ENCODE results near the gene PLA2G6. TPM values are rescaled to one million over a fixed set of nuclear protein-coding genes. Genes with fewer than 3 reads are reported as not detected.

Gene PLA2G6
- total RNA-seq, 5 donors from 2014 or later (not counting 1 experiment from before 2014, with no cell fraction given) = 93.6 to 197 (median 162) TPM

- Histone ChIP-seq H3K4me1 (ENCODE audit: control insufficient read depth in 1 of 2, extremely low read depth in 1 of 2, insufficient read depth in 2 of 2, low read length in 2 of 2) (peaks cover 3 to 43% of the 10 kb centered on the region in 2 experiments), H3K9me3 (no peaks in the 10 kb centered on the region), H3K27me3 (replicated peaks in 1 of 2; ENCODE audit: control insufficient read depth in 2 of 2, extremely low read depth in 1 of 2, insufficient read depth in 2 of 2, low read length in 1 of 2) (no peaks in the 10 kb centered on the region), H3K36me3 (ENCODE audit: control insufficient read depth in 2 of 2, extremely low read depth in 1 of 2, insufficient read depth in 1 of 2, low read length in 1 of 2) (no peaks in the 10 kb centered on the region), H3K27ac (ENCODE audit: low read length) (peak within 1 kb of the TSS; percentile 91), H3K4me3 (ENCODE audit: control insufficient read depth in 1 of 2, extremely low read depth in 1 of 2, low read length in 1 of 2) (peak within 1 kb of the TSS; percentile 68 to 76)
- peak within 1 kb of the TSS; percentile 77 to 86 (median 82) for H3K4me3 Mint-ChIP-seq
- H3K27me3 Mint-ChIP-seq = no peaks in the 10 kb centered on the region
- under 1% methylated on average over 70 of the region's 85 CpGs for WGBS (ENCODE audit: insufficient coverage)
- peak within 1 kb of the TSS; percentile 93 to 94 for H3K27ac Mint-ChIP-seq
- no peaks in the 10 kb centered on the region for H3K9me3 Mint-ChIP-seq
- POLR2A ChIA-PET = interaction anchor here in 1 of 2 donors (0.7 to 1.7 kb wide), 3 partner anchors 13 to 55 kb away, joined by 3 to 5 read pairs (median 4); no protein-coding TSS in a partner anchor
- ATAC-seq (replicated peaks in 1 of 4) = peak; percentile 68 to 80 (median 72)
- H3K36me3 Mint-ChIP-seq = no peaks in the 10 kb centered on the region
- CTCF ChIA-PET = no interaction called here
- H3K4me1 Mint-ChIP-seq = peaks cover 26 to 35% (median 31%) of the 10 kb centered on the region in 3 donors
- DNase-seq = peak; percentile 70 to 89 (median 80)
These were observed 20.2 kb upstream of the PLA2G6 start, which contains the start of gene MAFF for GRCh38 chr22:38201711-38202436. TSS of gene MAFF (plus strand) at chr22:38201994. CDS start at chr22:38213854, 11,860 bp downstream.

DNA sequence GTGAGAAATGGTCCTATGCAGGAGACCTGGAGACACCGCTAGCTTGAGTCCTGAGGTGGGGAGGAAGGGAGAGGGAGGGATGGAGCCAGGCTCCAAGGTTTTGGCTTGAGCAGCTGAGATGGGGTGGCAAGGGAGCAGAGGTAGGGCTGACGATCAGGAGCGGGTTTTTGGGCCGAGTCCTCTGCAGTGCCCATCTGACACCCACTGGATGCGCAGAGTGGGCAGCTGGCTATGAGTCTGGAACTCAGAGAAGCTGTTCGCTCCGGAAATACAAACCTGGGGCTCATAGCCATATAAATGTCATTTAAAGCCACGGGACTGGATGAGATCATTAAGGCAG, 19.7 kb upstream of the PLA2G6 start:
- Mint-ChIP-seq H3K4me3 (peak overlapping the region; percentile 77 to 81 (median 77)), H3K36me3 (no peaks in the 10 kb centered on the region), H3K4me1 (peaks cover 26 to 35% (median 31%) of the 10 kb centered on the region in 3 donors), H3K9me3 (no peaks in the 10 kb centered on the region), H3K27me3 (no peaks in the 10 kb centered on the region), H3K27ac (peak overlapping the region; percentile 93 to 94)
- Histone ChIP-seq H3K27ac (ENCODE audit: low read length) (peak overlapping the region; percentile 91), H3K36me3 (ENCODE audit: control insufficient read depth in 2 of 2, extremely low read depth in 1 of 2, insufficient read depth in 1 of 2, low read length in 1 of 2) (no peaks in the 10 kb centered on the region), H3K27me3 (replicated peaks in 1 of 2; ENCODE audit: control insufficient read depth in 2 of 2, extremely low read depth in 1 of 2, insufficient read depth in 2 of 2, low read length in 1 of 2) (no peaks in the 10 kb centered on the region), H3K4me1 (ENCODE audit: control insufficient read depth in 1 of 2, extremely low read depth in 1 of 2, insufficient read depth in 2 of 2, low read length in 2 of 2) (peaks cover 3 to 43% of the 10 kb centered on the region in 2 experiments), H3K4me3 (ENCODE audit: control insufficient read depth in 1 of 2, extremely low read depth in 1 of 2, low read length in 1 of 2) (peak overlapping the region; percentile 26 to 68), H3K9me3 (no peaks in the 10 kb centered on the region)
- ChIA-PET CTCF (interaction anchor here (0.7 kb wide), 3 partner anchors 19 to 1117 kb away, joined by 3 to 8 read pairs (median 3); partner anchors contain the start of gene PLA2G6 (in 1 of the 2)), POLR2A (interaction anchor here in 1 of 2 donors (0.8 to 1.7 kb wide), 2 partner anchors 13 to 19 kb away, joined by 4 to 5 read pairs; no protein-coding TSS in a partner anchor)
- DNase-seq (peak in 1 of 35 experiments; percentile 22), ATAC-seq (replicated peaks in 1 of 4) (peak in 1 of 4 experiments; percentile 6)
- 56% methylated on average over 5 of the region's 8 CpGs for WGBS (ENCODE audit: insufficient coverage)

DNA sequence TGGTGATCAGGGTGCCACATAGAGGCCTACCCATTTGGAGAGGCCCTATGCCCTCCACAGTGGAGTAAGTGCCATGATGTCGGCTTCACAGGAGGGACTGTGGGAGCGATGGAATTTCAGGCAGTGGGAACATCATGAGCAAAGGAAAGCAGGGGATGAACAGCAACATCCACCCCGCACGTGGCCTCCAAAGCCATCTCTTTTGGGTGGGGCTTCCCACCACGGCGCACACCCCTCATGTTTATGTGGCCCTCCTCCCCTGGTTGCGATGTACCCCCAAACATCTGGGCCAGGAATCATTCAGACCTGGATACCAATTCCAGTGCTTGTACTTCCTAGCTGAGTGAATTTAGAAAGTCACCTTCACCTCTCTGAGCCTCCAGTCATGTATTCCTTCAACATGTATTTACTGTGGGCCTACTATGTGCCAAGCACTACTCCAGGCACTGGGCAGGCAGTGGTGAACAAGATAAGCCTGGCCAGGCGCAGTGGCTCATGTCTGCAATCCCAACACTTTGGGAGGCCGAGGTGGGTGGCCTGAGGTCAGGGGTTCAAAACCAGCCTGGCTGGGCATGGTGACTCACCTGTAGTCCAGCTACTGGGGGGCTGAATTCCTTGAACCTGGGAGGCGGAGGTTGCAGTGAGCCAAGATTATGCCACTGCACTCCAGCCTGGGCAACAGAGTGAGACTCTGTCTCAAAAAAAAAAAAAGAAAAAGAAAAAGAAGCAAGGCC, 18.4 kb upstream of the PLA2G6 start:
- H3K27me3 Mint-ChIP-seq = no peaks in the 10 kb centered on the region
- no peak overlapping the region for H3K27ac Mint-ChIP-seq
- ChIA-PET CTCF (no interaction called here), POLR2A (no interaction called here)
- no peak for ATAC-seq (replicated peaks in 1 of 4)
- Histone ChIP-seq H3K4me1 (ENCODE audit: control insufficient read depth in 1 of 2, extremely low read depth in 1 of 2, insufficient read depth in 2 of 2, low read length in 2 of 2) (peaks cover 3 to 42% of the 10 kb centered on the region in 2 experiments), H3K36me3 (ENCODE audit: control insufficient read depth in 2 of 2, extremely low read depth in 1 of 2, insufficient read depth in 1 of 2, low read length in 1 of 2) (no peaks in the 10 kb centered on the region), H3K27ac (ENCODE audit: low read length) (peak overlapping the region; percentile 91), H3K27me3 (replicated peaks in 1 of 2; ENCODE audit: control insufficient read depth in 2 of 2, extremely low read depth in 1 of 2, insufficient read depth in 2 of 2, low read length in 1 of 2) (peaks cover 0 to 2% of the 10 kb centered on the region in 2 experiments), H3K4me3 (ENCODE audit: control insufficient read depth in 1 of 2, extremely low read depth in 1 of 2, low read length in 1 of 2) (no peak overlapping the region), H3K9me3 (no peaks in the 10 kb centered on the region)
- peak overlapping the region in 1 of 3 donors; percentile 77 for H3K4me3 Mint-ChIP-seq
- peaks cover 25 to 34% (median 30%) of the 10 kb centered on the region in 3 donors for H3K4me1 Mint-ChIP-seq
- 79% methylated on average over 9 of the region's 10 CpGs for WGBS (ENCODE audit: insufficient coverage)
- no peaks in the 10 kb centered on the region for H3K9me3 Mint-ChIP-seq
- DNase-seq = no peak
- no peaks in the 10 kb centered on the region for H3K36me3 Mint-ChIP-seq

DNA sequence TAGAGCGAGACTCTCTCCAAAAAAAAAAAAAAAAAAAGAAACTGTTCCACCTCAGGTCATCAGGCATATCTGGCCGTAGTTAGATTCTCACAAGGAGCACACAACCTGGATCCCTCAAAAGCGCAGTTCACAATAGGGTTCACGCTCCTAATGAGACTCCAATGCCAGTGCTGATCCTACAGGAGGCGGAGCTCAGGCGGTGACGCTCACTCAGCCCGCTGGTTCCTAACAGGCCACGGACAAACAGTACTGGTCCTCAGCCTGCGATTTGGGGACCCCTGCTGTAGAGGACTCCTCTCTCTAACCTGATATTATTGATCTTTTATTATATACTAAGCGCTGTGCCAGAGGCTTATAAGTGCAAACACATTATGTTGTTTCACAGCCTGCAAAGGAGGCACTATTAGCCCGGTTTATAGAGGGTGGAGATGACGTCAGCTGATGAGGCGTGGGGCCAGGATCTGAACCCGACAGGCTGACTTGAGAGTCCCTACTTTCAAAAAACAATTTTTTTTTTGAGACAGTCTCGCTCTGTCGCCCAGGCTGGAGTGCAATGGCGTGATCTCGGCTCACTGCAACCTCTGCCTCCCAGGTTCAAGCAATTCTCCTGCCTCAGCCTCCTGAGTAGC, 15.3 kb upstream of the PLA2G6 start:
- H3K27ac Mint-ChIP-seq = no peak overlapping the region
- CTCF ChIA-PET = no interaction called here
- no peak overlapping the region for H3K4me3 ChIP-seq (ENCODE audit: control insufficient read depth in 1 of 2, extremely low read depth in 1 of 2, low read length in 1 of 2)
- no peaks in the 10 kb centered on the region for H3K9me3 ChIP-seq
- WGBS (ENCODE audit: insufficient coverage) = 95% methylated on average over 3 of the region's 19 CpGs
- peaks cover 0 to 7% of the 10 kb centered on the region in 2 experiments for H3K27me3 ChIP-seq (replicated peaks in 1 of 2; ENCODE audit: control insufficient read depth in 2 of 2, extremely low read depth in 1 of 2, insufficient read depth in 2 of 2, low read length in 1 of 2)
- no peaks in the 10 kb centered on the region for H3K9me3 Mint-ChIP-seq
- no peaks in the 10 kb centered on the region for H3K36me3 ChIP-seq (ENCODE audit: control insufficient read depth in 2 of 2, extremely low read depth in 1 of 2, insufficient read depth in 1 of 2, low read length in 1 of 2)
- POLR2A ChIA-PET = interaction anchor here (0.6 to 0.7 kb wide), 2 partner anchors 15 to 26 kb away, joined by 3 to 7 read pairs; no protein-coding TSS in a partner anchor
- H3K4me3 Mint-ChIP-seq = no peak overlapping the region
- H3K4me1 Mint-ChIP-seq = peaks cover 16 to 19% (median 17%) of the 10 kb centered on the region in 3 donors
- H3K4me1 ChIP-seq (ENCODE audit: control insufficient read depth in 1 of 2, extremely low read depth in 1 of 2, insufficient read depth in 2 of 2, low read length in 2 of 2) = peaks cover 0 to 20% of the 10 kb centered on the region in 2 experiments
- H3K27me3 Mint-ChIP-seq = peaks cover 3 to 4% of the 10 kb centered on the region in 2 donors
- ATAC-seq (replicated peaks in 1 of 4) = no peak
- no peaks in the 10 kb centered on the region for H3K36me3 Mint-ChIP-seq
- H3K27ac ChIP-seq (ENCODE audit: low read length) = no peak overlapping the region
- no peak for DNase-seq

- Histone ChIP-seq H3K4me1 (ENCODE audit: control insufficient read depth in 1 of 2, extremely low read depth in 1 of 2, insufficient read depth in 2 of 2, low read length in 2 of 2) (peaks cover 0 to 4% of the 10 kb centered on the region in 2 experiments), H3K4me3 (ENCODE audit: control insufficient read depth in 1 of 2, extremely low read depth in 1 of 2, low read length in 1 of 2) (no peak overlapping the region), H3K27me3 (replicated peaks in 1 of 2; ENCODE audit: control insufficient read depth in 2 of 2, extremely low read depth in 1 of 2, insufficient read depth in 2 of 2, low read length in 1 of 2) (peaks cover 0 to 7% of the 10 kb centered on the region in 2 experiments), H3K27ac (ENCODE audit: low read length) (no peak overlapping the region), H3K36me3 (ENCODE audit: control insufficient read depth in 2 of 2, extremely low read depth in 1 of 2, insufficient read depth in 1 of 2, low read length in 1 of 2) (no peaks in the 10 kb centered on the region), H3K9me3 (no peaks in the 10 kb centered on the region)
- ChIA-PET POLR2A (no interaction called here), CTCF (interaction anchor here in 1 of 2 donors (0.9 kb wide), 1 partner anchor 12 kb away, joined by 3 read pairs; the partner anchor contains the start of gene PLA2G6)
- H3K27ac Mint-ChIP-seq = no peak overlapping the region
- no peak for ATAC-seq (replicated peaks in 1 of 4)
- no peaks in the 10 kb centered on the region for H3K36me3 Mint-ChIP-seq
- DNase-seq = no peak
- 60% methylated on average over 3 of the region's 6 CpGs for WGBS (ENCODE audit: insufficient coverage)
- H3K4me3 Mint-ChIP-seq = no peak overlapping the region
- H3K9me3 Mint-ChIP-seq = no peaks in the 10 kb centered on the region
- H3K4me1 Mint-ChIP-seq = peaks cover 3 to 6% (median 4%) of the 10 kb centered on the region in 3 donors
- H3K27me3 Mint-ChIP-seq = peaks cover 3 to 4% of the 10 kb centered on the region in 2 donors
These were observed 11.9 kb upstream of the PLA2G6 start for GRCh38 chr22:38193580-38193979.
